Measurements from ENCODE around the gene PLEKHM1.
"Not testable (repeated sequence)": the region's sequence is repeated elsewhere in the genome, so short reads cannot be mapped to it uniquely, and the experiment has no call there.

PLEKHM1 gene

GRCh38 chr17:45441526-45442310 is 48.8 kb downstream of the PLEKHM1 start:
- no peak for DNase-seq (ENCODE audit: low read depth in 1 of 2, low spot score in 1 of 2)

DNA sequence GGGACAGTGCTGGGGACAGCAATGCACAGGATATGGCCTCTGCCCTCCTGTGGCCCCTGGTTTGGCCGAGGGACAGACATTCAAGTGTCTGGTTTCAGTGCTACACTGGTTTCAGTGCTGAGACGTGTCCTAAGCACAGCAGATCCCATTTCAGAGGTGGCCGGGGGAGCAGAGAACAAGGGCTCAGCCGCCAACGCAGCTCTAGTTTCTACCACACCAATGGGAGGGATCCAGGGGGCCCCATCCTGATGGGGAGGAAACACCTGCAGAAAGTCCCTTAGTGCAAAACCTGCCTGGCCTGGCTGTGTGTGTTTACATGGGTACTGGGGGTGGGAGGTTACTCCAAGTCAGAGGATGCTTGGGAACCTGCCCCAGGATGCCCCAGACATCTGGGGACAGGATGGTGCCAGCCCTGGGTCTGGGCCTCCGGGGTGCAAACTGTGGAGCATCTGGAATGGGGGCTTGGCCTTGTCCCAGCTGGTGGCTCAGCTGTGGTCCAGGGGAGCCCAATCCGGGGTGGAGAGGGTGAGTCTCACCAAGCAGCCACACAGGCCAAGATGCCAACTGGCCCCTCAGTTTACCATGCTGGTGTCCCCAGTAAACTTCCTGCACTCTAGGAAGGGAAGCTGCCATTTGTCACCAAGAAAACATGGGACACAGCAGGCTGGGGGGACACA is 49.5 kb downstream of the PLEKHM1 start:
- not testable (repeated sequence) for DNase-seq (ENCODE audit: low read depth in 1 of 2, low spot score in 1 of 2)

GRCh38 chr17:45440161-45440778 is 50.3 kb downstream of the PLEKHM1 start:
- DNase-seq (ENCODE audit: low read depth in 1 of 2, low spot score in 1 of 2) = no peak

DNA sequence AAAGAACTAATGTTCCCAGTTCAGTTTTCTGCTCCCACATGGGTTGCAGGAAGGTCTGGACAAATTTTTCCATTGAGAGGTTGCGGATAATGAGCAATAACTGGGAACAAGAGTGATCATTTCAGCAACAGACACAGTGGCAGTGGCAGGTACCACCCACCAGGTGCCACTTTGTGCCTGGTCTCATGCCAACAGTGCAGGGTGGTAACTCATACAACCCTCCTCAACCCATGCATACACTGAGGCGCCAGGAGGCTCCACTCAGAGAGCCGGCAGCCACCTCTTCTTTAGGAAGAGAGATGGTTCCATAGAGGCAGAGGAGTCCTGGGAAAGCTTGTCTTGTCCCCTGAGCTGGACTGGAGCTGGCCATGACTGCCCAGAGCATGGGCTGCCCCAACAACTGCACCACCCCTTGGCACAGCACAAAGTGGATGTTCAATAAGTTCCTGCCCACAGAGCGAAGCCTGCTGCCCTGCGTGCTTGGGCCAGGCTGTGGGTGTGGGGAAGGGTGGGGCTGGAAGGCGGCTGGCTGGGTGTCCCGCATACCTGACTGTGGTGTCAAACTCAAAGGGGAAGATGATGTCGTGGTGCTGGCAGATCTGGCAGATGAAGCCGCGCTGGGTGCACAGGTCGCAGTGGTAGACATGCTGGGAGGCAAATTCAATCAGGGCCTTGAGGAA is 51.5 kb downstream of the PLEKHM1 start:
- DNase-seq (ENCODE audit: low read depth in 1 of 2, low spot score in 1 of 2) = no peak

GRCh38 chr17:45437465-45438283 is 52.8 kb downstream of the PLEKHM1 start:
- DNase-seq (ENCODE audit: low read depth in 1 of 2, low spot score in 1 of 2) = no peak

GRCh38 chr17:45436625-45437464 is 53.7 kb downstream of the PLEKHM1 start:
- DNase-seq (ENCODE audit: low read depth in 1 of 2, low spot score in 1 of 2) = no peak

DNA sequence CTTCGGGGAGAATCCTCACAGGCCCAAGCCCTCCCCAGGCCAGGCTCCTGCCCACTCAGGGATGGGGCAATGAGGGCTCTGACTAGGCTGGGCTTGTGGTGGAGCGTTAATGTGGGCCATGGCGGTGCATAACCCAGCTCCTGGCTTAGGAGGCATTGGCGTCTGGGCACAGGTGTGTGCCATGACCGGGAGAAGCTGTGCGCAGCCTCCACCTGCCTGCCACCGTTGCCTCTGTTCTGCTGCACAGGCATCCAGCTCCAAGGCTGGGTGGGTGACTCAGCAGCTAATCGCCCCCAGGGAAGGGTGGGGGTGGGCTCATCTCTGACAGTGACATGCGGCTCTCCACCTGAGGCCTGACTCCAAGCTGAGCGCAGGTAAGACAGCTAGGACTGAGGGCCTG is 54.4 kb downstream of the PLEKHM1 start:
- DNase-seq (ENCODE audit: low read depth in 1 of 2, low spot score in 1 of 2) = no peak

- no peak for DNase-seq (ENCODE audit: low read depth in 1 of 2, low spot score in 1 of 2)
Measured at GRCh38 chr17:45435481-45435880, 55.0 kb downstream of the PLEKHM1 start.

DNA sequence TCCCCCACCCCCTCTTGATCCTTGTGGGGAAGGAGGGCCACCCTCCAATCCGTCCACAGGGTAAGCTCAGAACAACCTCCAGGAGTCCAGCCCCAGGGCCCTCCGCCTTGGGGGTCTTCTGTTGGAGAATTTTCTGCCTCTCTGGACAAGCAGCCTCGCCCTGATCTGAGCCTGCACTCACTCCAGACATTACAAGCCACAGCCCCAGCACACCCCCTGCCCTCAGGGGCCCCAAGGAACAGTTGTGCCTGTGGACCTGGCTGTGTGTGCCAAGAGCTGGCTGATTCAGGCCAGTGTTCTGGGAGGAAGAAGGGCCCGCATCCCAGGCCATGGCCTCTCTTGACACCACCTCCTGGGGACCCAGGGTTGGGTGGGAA is 57.4 kb downstream of the PLEKHM1 start:
- no peak for DNase-seq (ENCODE audit: low read depth in 1 of 2, low spot score in 1 of 2)

GRCh38 chr17:45432405-45433158 is 57.9 kb downstream of the PLEKHM1 start, which contains the start of gene ARHGAP27:
Gene ARHGAP27 (minus strand): TSS chr17:45432870. CDS start chr17:45430279, 2,591 bp downstream.
- DNase-seq (ENCODE audit: low read depth in 1 of 2, low spot score in 1 of 2) = no peak

GRCh38 chr17:45431531-45432404 is 58.8 kb downstream of the PLEKHM1 start:
- peak; percentile 42 to 52 for DNase-seq (ENCODE audit: low read depth in 1 of 2, low spot score in 1 of 2)

DNA sequence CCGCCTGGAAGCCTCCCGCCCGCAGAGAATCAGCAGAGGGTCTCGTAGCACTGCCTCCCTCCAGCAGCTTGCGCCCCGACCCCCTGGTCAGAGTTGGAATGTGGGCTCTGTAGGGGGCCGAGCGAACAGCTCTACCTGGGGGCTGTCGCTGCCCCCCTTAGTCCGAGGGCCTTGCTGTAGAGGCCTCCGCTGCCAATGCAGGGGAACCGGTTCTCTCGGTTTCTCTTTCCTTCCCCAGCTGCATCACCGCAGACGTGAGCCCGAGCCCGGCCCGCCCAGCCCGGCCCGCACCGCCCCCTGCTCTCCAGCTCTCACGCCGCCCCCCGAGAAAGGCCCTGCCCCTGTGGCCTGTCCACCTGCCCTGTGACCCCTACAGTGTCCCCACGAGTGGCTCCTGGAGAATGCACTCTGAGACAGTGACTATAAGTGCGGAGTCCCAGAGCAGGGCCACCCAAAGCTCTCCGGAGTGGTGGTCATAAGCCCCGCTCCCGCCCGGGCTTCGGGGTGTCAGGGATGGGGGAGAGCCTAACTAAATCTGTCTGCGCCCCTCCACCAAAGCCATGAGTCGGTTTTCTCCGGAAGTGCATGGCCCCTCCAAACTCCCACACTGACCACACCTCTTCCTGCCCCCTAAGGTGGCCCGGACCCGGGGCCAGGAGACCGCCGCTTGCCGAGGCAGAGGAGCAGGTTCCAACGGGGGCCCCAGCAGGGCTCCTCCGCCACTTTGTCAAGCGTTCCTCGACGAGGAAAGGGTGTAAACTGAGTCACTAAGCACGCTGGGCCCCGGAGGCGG is 59.6 kb downstream of the PLEKHM1 start:
- DNase-seq (ENCODE audit: low read depth in 1 of 2, low spot score in 1 of 2) = no peak

DNA sequence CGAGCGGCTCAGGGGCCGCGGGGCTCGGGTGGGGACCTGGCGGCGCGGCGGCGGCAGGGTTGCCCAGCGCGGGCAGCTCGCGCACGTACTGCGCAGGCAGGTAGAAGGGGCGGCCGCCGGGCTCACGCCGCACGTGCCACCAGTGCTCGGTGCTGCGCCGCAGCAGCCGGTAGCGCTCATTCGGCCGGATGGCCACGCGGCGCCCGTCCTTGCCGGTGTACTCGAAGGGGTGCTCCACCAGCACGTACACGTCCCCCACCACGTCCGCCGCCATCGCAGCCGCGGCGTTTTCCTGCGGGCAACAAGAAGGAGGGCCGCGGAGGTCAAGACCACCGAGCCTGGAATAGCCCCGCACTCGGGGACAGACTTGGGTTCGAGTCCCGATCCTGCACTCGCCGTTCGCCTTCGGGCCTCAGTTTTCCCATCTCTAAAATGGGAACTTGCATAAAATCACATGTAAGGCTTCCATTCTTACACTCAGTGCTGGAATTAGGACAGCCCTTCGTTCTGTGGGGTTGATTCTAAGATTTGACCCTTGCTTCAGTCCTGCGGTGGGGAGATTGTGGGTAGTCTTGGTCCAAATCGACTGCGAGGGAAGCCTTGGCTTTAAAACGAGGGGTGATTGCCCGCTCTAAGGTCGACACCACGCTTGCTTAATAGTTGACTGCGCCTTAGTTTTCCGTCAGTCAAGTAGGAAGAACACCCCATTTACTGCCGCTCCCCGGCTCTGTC is 60.3 kb downstream of the PLEKHM1 start:
- DNase-seq (ENCODE audit: low read depth in 1 of 2, low spot score in 1 of 2) = no peak

- no peak for DNase-seq (ENCODE audit: low read depth in 1 of 2, low spot score in 1 of 2)
Measured at GRCh38 chr17:45429339-45430005, 61.0 kb downstream of the PLEKHM1 start.

DNA sequence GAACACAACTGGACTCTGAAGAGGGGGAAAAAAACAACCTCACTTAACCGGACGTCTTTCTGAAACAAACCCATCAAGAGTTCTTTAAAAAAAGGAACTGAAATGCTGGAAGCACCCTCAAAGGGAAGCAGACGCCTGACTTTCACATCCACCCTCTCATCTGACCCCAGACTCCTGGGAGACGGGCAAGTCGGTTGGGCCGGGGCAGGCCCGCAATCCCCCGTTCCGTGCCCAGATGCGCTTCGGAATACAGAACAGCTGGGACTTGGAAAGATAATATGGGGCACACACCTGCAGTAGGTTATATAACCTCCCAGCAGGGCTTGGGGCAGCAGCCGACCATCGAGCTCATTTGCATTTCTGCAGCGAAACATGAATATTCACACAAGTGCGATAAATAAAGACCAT is 61.6 kb downstream of the PLEKHM1 start:
- no peak for DNase-seq (ENCODE audit: low read depth in 1 of 2, low spot score in 1 of 2)

DNA sequence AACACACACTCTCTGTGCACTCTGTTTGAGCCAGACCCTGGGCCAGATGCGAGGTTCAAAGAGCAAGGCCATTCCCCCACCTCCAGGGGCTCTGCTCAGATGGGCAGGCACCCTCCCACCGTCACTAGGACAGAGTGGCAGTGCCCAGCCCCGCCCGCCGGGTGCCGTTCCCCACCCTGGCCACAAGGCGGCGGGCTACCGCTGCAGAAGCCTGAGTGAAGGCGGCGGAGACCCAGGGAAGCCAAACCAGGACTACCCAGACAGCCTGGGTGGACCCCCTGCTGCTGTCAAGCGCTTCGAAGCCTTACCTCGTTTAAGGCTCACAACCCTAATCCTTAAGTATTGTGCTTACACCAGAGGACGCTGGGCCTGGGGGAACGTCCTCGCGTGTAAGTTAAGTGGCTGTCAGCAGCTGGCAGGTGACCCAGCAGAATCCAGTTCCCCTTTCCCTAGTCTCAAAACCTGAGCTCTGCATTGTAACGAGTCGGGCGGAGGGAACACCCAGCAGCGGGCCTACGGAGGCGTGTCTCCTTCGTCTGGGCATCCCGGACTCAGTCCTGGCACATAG is 62.4 kb downstream of the PLEKHM1 start:
- DNase-seq (ENCODE audit: low read depth in 1 of 2, low spot score in 1 of 2) = peak; percentile 65 to 76
